K562 (cell line): ENCODE data around the gene SCMH1. TPM values are rescaled to one million over a fixed set of nuclear protein-coding genes. Genes with fewer than 3 reads are reported as not detected.

Experiments used
- ATAC-seq: fragments of 200-7000 bp; cut with Tn5 transposase; 3 replicates; pipeline ENCODE4 v1.9.1; 2020; ENCODE audit warnings: moderate library complexity
- BruUV-seq: library from RNA; stranded (reverse); fragments of 400-500 nt; replicated peaks from 2 replicates; lab custom pipeline; 2021; lab: Mats Ljungman, UMichigan
- CTCF ChIA-PET: fragments of 300-600 bp; formaldehyde crosslinking; extraction: SDS; loops from one replicate; lab custom pipeline; 2021; ENCODE audit warnings: low intra/inter-chr PET ratio; lab: Yijun Ruan, JAX
- POLR2A ChIA-PET: fragments of 300-600, 350-650 bp; sonication (Branson Sonifier 250); formaldehyde crosslinking; extraction: SDS; loops from one replicate; lab custom pipeline; 2021; ENCODE audit warnings: antibody characterized with exemption, inconsistent platforms; lab: Yijun Ruan, JAX
- DNase-seq, 4 experiments: peaks; one replicate each; pipeline versions ENCODE4 v3.0.0 to v3.0.0-alpha.2; 2011 to 2018; ENCODE audit warnings: low spot score in 3 of 4, mixed read lengths in 3 of 4; ENCODE audit errors: extremely low read depth in 1 of 4
- FAIRE-seq: peaks from 2 replicates; lab custom pipeline; 2011; peaks lifted over from hg19 to GRCh38; lab: Jason Lieb, UNC
- H2AFZ ChIP-seq: 2 replicates; pipeline ENCODE4 v1.6.0; 2011; ENCODE audit warnings: low read depth, low read length, control low read depth, inconsistent platforms
- H3K27ac ChIP-seq: fragments of 200-600 bp; 3 replicates; pipeline ENCODE4 v1.8.0; 2011; ENCODE audit warnings: low read depth, mild to moderate bottlenecking, control low read depth, inconsistent platforms, low read length, moderate library complexity, mixed read lengths; ENCODE audit errors: extremely low read depth
- H3K27me3 ChIP-seq, 2 experiments: fragments of 300-600 bp in 1 of 2; 2 replicates in 1 of 2; 3 replicates in 1 of 2; pipeline versions ENCODE4 v1.6.0 to v1.8.0; 2011; ENCODE audit warnings: inconsistent platforms in 2 of 2, low read length in 2 of 2, mild to moderate bottlenecking in 1 of 2, mixed read lengths in 1 of 2, moderate library complexity in 1 of 2; ENCODE audit not compliant: control insufficient read depth in 2 of 2, insufficient read depth in 2 of 2
- H3K36me3 ChIP-seq: fragments of 300-600 bp; 3 replicates; pipeline ENCODE4 v1.8.0; 2011; ENCODE audit warnings: mild to moderate bottlenecking, low read length, inconsistent platforms; ENCODE audit not compliant: control insufficient read depth, insufficient read depth
- H3K4me1 ChIP-seq, 2 experiments: fragments of 200-600 bp in 1 of 2; replicated peaks in 1 of 2; 2 replicates in 1 of 2; 3 replicates in 1 of 2; pipeline versions ENCODE4 v1.5.1 to v1.8.0; 2011; ENCODE audit warnings: inconsistent platforms in 2 of 2, low read length in 2 of 2, mild to moderate bottlenecking in 1 of 2, mixed read lengths in 1 of 2, moderate library complexity in 1 of 2; ENCODE audit not compliant: control insufficient read depth in 2 of 2, insufficient read depth in 2 of 2
- H3K4me2 ChIP-seq: 2 replicates; pipeline ENCODE4 v1.6.1; 2011; ENCODE audit warnings: low read length, control low read depth, inconsistent platforms, mixed read lengths; ENCODE audit not compliant: insufficient read depth
- H3K4me3 ChIP-seq: fragments of 200-600 bp; sonication (generic), shearing (Covaris generic); 2 replicates; pipeline ENCODE4 v1.5.1; 2016; ENCODE audit warnings: control low read depth, inconsistent platforms
- H3K79me2 ChIP-seq: fragments of 200-600 bp; 3 replicates; pipeline ENCODE4 v1.8.0; 2011; ENCODE audit warnings: low read length, inconsistent platforms; ENCODE audit not compliant: control insufficient read depth, insufficient read depth
- H3K9ac ChIP-seq, 2 experiments: 2 replicates each; pipeline versions ENCODE4 v1.6.0 to v1.6.1; 2011; ENCODE audit warnings: low read depth in 2 of 2, low read length in 2 of 2, control low read depth in 1 of 2, inconsistent platforms in 1 of 2, mild to moderate bottlenecking in 1 of 2, mixed read lengths in 1 of 2; ENCODE audit not compliant: insufficient read depth in 1 of 2
- H3K9me1 ChIP-seq: one replicate; pipeline ENCODE4 v1.6.0; 2011; ENCODE audit warnings: inconsistent platforms, mild to moderate bottlenecking, low read length, moderate library complexity; ENCODE audit not compliant: control insufficient read depth, insufficient read depth
- H3K9me3 ChIP-seq: replicated peaks from 2 replicates; pipeline ENCODE4 v1.5.1; 2011; ENCODE audit warnings: low read depth, low read length, inconsistent platforms; ENCODE audit not compliant: control insufficient read depth, insufficient read depth
- H4K20me1 ChIP-seq: replicated peaks from 2 replicates; pipeline ENCODE4 v1.6.1; 2011; ENCODE audit warnings: low read length, inconsistent platforms, mixed read lengths; ENCODE audit not compliant: control insufficient read depth, insufficient read depth
- CBFA2T2 ChIP-seq: fragments of 450-650 bp; conservative IDR thresholded peaks from 2 replicates; pipeline ENCODE4 v1.6.1; 2017; ENCODE audit warnings: mild to moderate bottlenecking
- EZH2 ChIP-seq: IDR thresholded peaks from 2 replicates; pipeline ENCODE4 v1.6.1; 2012; ENCODE audit warnings: low read depth, mild to moderate bottlenecking, inconsistent platforms, low read length, borderline replicate concordance
- FOSL1 ChIP-seq: fragments of 200-800 bp; sonication (Bioruptor generic); conservative IDR thresholded peaks from 2 replicates; pipeline ENCODE4 v1.6.1; 2016; ENCODE audit warnings: missing genetic modification characterization, missing compliant biosample characterization
- RCOR1 ChIP-seq, 2 experiments: IDR thresholded peaks; 2 replicates each; pipeline ENCODE4 v1.6.1; 2012; ENCODE audit warnings: low read depth in 2 of 2, low read length in 2 of 2, borderline replicate concordance in 1 of 2, improper control_type of control experiment in 1 of 2
- SRSF3 ChIP-seq: fragments of 200-400 bp; formaldehyde crosslinking; IDR thresholded peaks from 2 replicates; pipeline ENCODE4 v1.6.1; 2016; ENCODE audit warnings: mild to moderate bottlenecking, low read length, moderate library complexity; ENCODE audit not compliant: insufficient read depth
- TAL1 ChIP-seq: fragments of 450-650 bp; IDR thresholded peaks from 2 replicates; pipeline ENCODE4 v1.6.1; 2016; ENCODE audit warnings: mild to moderate bottlenecking
- ZKSCAN8 ChIP-seq: fragments of 200-800 bp; sonication (Bioruptor generic); IDR thresholded peaks from 2 replicates; pipeline ENCODE4 v1.6.1; 2016; ENCODE audit warnings: missing genetic modification characterization, missing compliant biosample characterization
- ZNF318 ChIP-seq, 2 experiments: fragments of 450-650 bp; IDR thresholded peaks; 2 replicates each; pipeline ENCODE4 v1.6.1; 2016; ENCODE audit warnings: mild to moderate bottlenecking in 2 of 2, borderline replicate concordance in 1 of 2, low read depth in 1 of 2, moderate library complexity in 1 of 2
- WGBS: fragments of 100-300 bp; shearing (Covaris generic); methylation state at CpG from one replicate; pipeline ENCODE4 v1.1.6; 2016; ENCODE audit warnings: low coverage, mixed read lengths; ENCODE audit not compliant: insufficient coverage; ENCODE audit errors: missing lambda C conversion rate; 5-methylcytosine and 5-hydroxymethylcytosine counted together
- in situ Hi-C: fragments of 300-500 bp; cut with MboI; formaldehyde crosslinking; loops from 4 replicates; pipeline ENCODE4 v1.15.0; 2018; ENCODE audit warnings: inconsistent platforms, mixed read lengths
- intact Hi-C: fragments of 100-400 bp; cut with micrococcal nuclease; formaldehyde crosslinking; loops from 2 replicates; pipeline ENCODE4 v1.14.2; 2022
- polyA plus RNA-seq, 8 experiments: library from polyadenylated mRNA; depleted of rRNA in 4 of 8; stranded (reverse) in 5 of 8; unstranded in 3 of 8; fragments of >200 nt; fragmentation: Nextera tagmentation in 2 of 8; fragmentation: Illumina TruSeq in 1 of 8; extraction: Ambion mirVana in 2 of 8; extraction: Trizol in 1 of 8; gene quantifications; 2 replicates each; pipeline versions ENCODE4 v1.2.1 to v1.2.3, GENCODE V29; 2011 to 2014; ENCODE audit warnings: inconsistent platforms in 1 of 8, missing spikeins in 1 of 8
- total RNA-seq, 7 experiments: library from RNA; depleted of rRNA in 6 of 7; stranded (reverse); fragments of >200 nt in 6 of 7; fragmentation: Illumina TruSeq in 2 of 7; extraction: Trizol in 2 of 7; gene quantifications; 2 replicates each; pipeline versions ENCODE4 v1.2.1 to v1.2.3, GENCODE V29; 2011 to 2021; ENCODE audit warnings: low replicate concordance in 1 of 7
- TF ChIP-seq, protein P1 (sequence below): fragments of 150-350 bp; conservative IDR thresholded peaks from 2 replicates; pipeline ENCODE4 v1.6.1; 2014; ENCODE audit warnings: low read length
- TF ChIP-seq, protein P2 (sequence below): sonication (generic); IDR thresholded peaks from 2 replicates; pipeline ENCODE4 v1.6.1; 2016

The SCMH1 gene
- total and polyA plus RNA-seq, 9 of the 15 experiments (the other 6 are each of a cell fraction or from before 2014, with no cell fraction given), result 8.5 to 37.0 (median 26.8) TPM

DNA sequence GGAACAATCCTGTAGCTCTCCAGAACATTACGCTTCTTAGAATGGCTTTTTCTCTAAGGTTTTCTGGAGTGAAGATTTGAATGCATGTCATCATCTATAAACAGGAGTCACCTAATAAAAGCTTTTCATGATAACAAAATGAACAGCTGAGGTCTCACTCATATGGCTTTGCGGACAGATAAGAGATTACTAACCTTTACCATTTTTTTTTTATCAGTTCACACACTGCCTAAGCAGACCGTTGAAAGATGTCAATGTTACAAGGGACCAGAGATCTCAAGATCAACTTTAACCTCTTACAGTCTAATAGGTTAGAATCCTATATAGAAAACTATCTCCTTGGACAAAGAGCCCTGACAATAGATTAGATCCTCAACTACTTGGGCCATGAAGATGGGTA lies 41.4 kb downstream of the SCMH1 start:
- Histone ChIP-seq H3K4me2 (no peak overlapping the region), H3K79me2 (peaks cover 4% of the 10 kb centered on the region; the same call in 1 of the 3 replicates), H3K9me1 (no peaks in the 10 kb centered on the region), H3K9ac (no peak overlapping the region), H3K27me3 (no peaks in the 10 kb centered on the region), H3K4me3 (no peak overlapping the region), H3K36me3 (no peaks in the 10 kb centered on the region), H3K9me3 (0 out of 2 replicates have a peak, but pooled peaks cover 4% of the 10 kb centered on the region), H3K27ac (no peak overlapping the region), H4K20me1 (no peaks in the 10 kb centered on the region; the same call in 1 of the 2 replicates), H3K4me1 (peaks cover 0 to 7% of the 10 kb centered on the region in 2 experiments; a peak in 1 of 5 replicates), H2AFZ (no peak overlapping the region)
- ATAC-seq (no peak), FAIRE-seq (no peak), DNase-seq (peak in 1 of 4 experiments; percentile 12)
- 32% methylated on average over 3 of the region's 3 CpGs for WGBS
- intact Hi-C loops, result no loop called here
- ChIA-PET CTCF (no interaction called here), POLR2A (interaction anchor here (0.7 kb wide), 1 partner anchor 45 kb away, joined by 3 read pairs; no protein-coding TSS in a partner anchor)
- in situ Hi-C loops, result no loop called here
- BruUV-seq, result no TSS peak
- TF ChIP-seq TAL1 (peak; percentile 8; the same call in 1 of the 2 replicates), EZH2 (no peak), ZKSCAN8 (CRISPR knock-in tag) (peak; percentile 78), RCOR1 (IDR thresholded peaks at IDR 0.05; ENCODE audit: borderline replicate concordance in 1 of 2, low read depth in 2 of 2, low read length in 2 of 2) (0 out of 4 replicates have a peak, but pooled peaks of 1 of the 2 experiments have one; percentile 6), FOSL1 (tag) (peak; percentile 59), CBFA2T2 (0 out of 2 replicates have a peak, but pooled peaks have one; percentile 21), ZNF318 (IDR thresholded peaks at IDR 0.05; ENCODE audit: borderline replicate concordance in 1 of 2, low read depth in 1 of 2) (peak in 1 of 2 experiments; percentile 31; a peak in 1 of 4 replicates), SRSF3 (no peak)
- TF ChIP-seq, protein P1, sequence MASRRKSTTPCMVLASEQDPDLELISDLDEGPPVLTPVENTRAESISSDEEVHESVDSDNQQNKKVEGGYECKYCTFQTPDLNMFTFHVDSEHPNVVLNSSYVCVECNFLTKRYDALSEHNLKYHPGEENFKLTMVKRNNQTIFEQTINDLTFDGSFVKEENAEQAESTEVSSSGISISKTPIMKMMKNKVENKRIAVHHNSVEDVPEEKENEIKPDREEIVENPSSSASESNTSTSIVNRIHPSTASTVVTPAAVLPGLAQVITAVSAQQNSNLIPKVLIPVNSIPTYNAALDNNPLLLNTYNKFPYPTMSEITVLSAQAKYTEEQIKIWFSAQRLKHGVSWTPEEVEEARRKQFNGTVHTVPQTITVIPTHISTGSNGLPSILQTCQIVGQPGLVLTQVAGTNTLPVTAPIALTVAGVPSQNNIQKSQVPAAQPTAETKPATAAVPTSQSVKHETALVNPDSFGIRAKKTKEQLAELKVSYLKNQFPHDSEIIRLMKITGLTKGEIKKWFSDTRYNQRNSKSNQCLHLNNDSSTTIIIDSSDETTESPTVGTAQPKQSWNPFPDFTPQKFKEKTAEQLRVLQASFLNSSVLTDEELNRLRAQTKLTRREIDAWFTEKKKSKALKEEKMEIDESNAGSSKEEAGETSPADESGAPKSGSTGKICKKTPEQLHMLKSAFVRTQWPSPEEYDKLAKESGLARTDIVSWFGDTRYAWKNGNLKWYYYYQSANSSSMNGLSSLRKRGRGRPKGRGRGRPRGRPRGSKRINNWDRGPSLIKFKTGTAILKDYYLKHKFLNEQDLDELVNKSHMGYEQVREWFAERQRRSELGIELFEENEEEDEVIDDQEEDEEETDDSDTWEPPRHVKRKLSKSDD, result no peak
- TF ChIP-seq, protein P2, sequence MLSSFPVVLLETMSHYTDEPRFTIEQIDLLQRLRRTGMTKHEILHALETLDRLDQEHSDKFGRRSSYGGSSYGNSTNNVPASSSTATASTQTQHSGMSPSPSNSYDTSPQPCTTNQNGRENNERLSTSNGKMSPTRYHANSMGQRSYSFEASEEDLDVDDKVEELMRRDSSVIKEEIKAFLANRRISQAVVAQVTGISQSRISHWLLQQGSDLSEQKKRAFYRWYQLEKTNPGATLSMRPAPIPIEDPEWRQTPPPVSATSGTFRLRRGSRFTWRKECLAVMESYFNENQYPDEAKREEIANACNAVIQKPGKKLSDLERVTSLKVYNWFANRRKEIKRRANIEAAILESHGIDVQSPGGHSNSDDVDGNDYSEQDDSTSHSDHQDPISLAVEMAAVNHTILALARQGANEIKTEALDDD, result peak; percentile 87
